HUES48 (cell line): ENCODE results near the gene KRT20.
"Not testable (repeated sequence)": the region's sequence is repeated elsewhere in the genome, so short reads cannot be mapped to it uniquely, and the experiment has no call there.

Experiments used
- H3K27ac ChIP-seq: one replicate; pipeline ENCODE4 v1.7.0; 2013; ENCODE audit warnings: low read depth, low read length, inconsistent platforms
- H3K27me3 ChIP-seq: 2 replicates; pipeline ENCODE4 v1.6.1; 2013; ENCODE audit warnings: mild to moderate bottlenecking, low read length; ENCODE audit not compliant: control insufficient read depth, insufficient read depth
- H3K36me3 ChIP-seq: 2 replicates; pipeline ENCODE4 v1.6.1; 2013; ENCODE audit warnings: low read length; ENCODE audit not compliant: control insufficient read depth, insufficient read depth
- H3K4me1 ChIP-seq: 2 replicates; pipeline ENCODE4 v1.6.1; 2013; ENCODE audit warnings: mild to moderate bottlenecking, low read length; ENCODE audit not compliant: control insufficient read depth, insufficient read depth
- H3K4me3 ChIP-seq: 2 replicates; pipeline ENCODE4 v1.5.1; 2013; ENCODE audit warnings: mild to moderate bottlenecking, low read depth, low read length
- H3K9ac ChIP-seq: 2 replicates; pipeline ENCODE4 v1.6.1; 2013; ENCODE audit warnings: mild to moderate bottlenecking, low read depth, low read length, moderate library complexity
- H3K9me3 ChIP-seq: 2 replicates; pipeline ENCODE4 v1.6.1; 2013; ENCODE audit warnings: low read length; ENCODE audit not compliant: control insufficient read depth, insufficient read depth

KRT20 gene

GRCh38 chr17:40884708-40885512, at the start of gene KRT20:
TSS of gene KRT20 (minus strand) at chr17:40885242. CDS start at chr17:40885185, 57 bp downstream.
- Histone ChIP-seq H3K36me3 (no peaks in the 10 kb centered on the region), H3K9me3 (no peaks in the 10 kb centered on the region), H3K4me1 (no peaks in the 10 kb centered on the region), H3K27me3 (no peaks in the 10 kb centered on the region), H3K27ac (no peak within 1 kb of the TSS), H3K9ac (no peak within 1 kb of the TSS), H3K4me3 (no peak within 1 kb of the TSS)

GRCh38 chr17:40932608-40933007, 47.6 kb upstream of the KRT20 start:
- H3K4me3 ChIP-seq = no peak overlapping the region
- no peaks in the 10 kb centered on the region for H3K36me3 ChIP-seq
- no peaks in the 10 kb centered on the region for H3K27me3 ChIP-seq

GRCh38 chr17:40931311-40931710, 46.3 kb upstream of the KRT20 start:
- Histone ChIP-seq H3K4me1 (peaks cover 4% of the 10 kb centered on the region), H3K27me3 (no peaks in the 10 kb centered on the region), H3K27ac (no peak overlapping the region), H3K36me3 (no peaks in the 10 kb centered on the region), H3K9me3 (no peaks in the 10 kb centered on the region), H3K9ac (no peak overlapping the region), H3K4me3 (no peak overlapping the region)

More at GRCh38 chr17:40932608-40933007, 47.6 kb upstream of the KRT20 start:
- Histone ChIP-seq H3K9ac (no peak overlapping the region), H3K27ac (no peak overlapping the region), H3K4me1 (peaks cover 8% of the 10 kb centered on the region; the same call in 1 of the 2 replicates), H3K9me3 (no peaks in the 10 kb centered on the region)

GRCh38 chr17:40926341-40926740, 41.3 kb upstream of the KRT20 start:
- Histone ChIP-seq H3K9me3 (no peaks in the 10 kb centered on the region), H3K4me3 (no peak overlapping the region), H3K36me3 (no peaks in the 10 kb centered on the region), H3K9ac (no peak overlapping the region), H3K4me1 (peaks cover 8% of the 10 kb centered on the region), H3K27me3 (no peaks in the 10 kb centered on the region), H3K27ac (no peak overlapping the region)

GRCh38 chr17:40922239-40922638, 37.2 kb upstream of the KRT20 start:
- no peak overlapping the region for H3K27ac ChIP-seq
- no peak overlapping the region for H3K4me3 ChIP-seq
- no peaks in the 10 kb centered on the region for H3K9me3 ChIP-seq
- H3K4me1 ChIP-seq = peaks cover 8% of the 10 kb centered on the region
- no peaks in the 10 kb centered on the region for H3K27me3 ChIP-seq
- H3K9ac ChIP-seq = no peak overlapping the region
- no peaks in the 10 kb centered on the region for H3K36me3 ChIP-seq

- peaks cover 1% of the 10 kb centered on the region for H3K4me1 ChIP-seq
Measured at GRCh38 chr17:40921026-40921425, 36.0 kb upstream of the KRT20 start.

GRCh38 chr17:40917116-40917515, 32.1 kb upstream of the KRT20 start:
- not testable (repeated sequence) for H3K36me3 ChIP-seq, H3K4me3 ChIP-seq, H3K27me3 ChIP-seq, H3K4me1 ChIP-seq, H3K27ac ChIP-seq, H3K9ac ChIP-seq, H3K9me3 ChIP-seq

More at GRCh38 chr17:40921026-40921425, 36.0 kb upstream of the KRT20 start:
- H3K9ac ChIP-seq = no peak overlapping the region
- no peak overlapping the region for H3K27ac ChIP-seq
- no peak overlapping the region for H3K4me3 ChIP-seq
- H3K36me3 ChIP-seq = no peaks in the 10 kb centered on the region
- H3K9me3 ChIP-seq = no peaks in the 10 kb centered on the region
- no peaks in the 10 kb centered on the region for H3K27me3 ChIP-seq

GRCh38 chr17:40916366-40916765, 31.3 kb upstream of the KRT20 start:
- Histone ChIP-seq H3K36me3 (no peaks in the 10 kb centered on the region), H3K9me3 (no peaks in the 10 kb centered on the region), H3K27ac (no peak overlapping the region), H3K27me3 (no peaks in the 10 kb centered on the region), H3K9ac (no peak overlapping the region), H3K4me1 (no peaks in the 10 kb centered on the region), H3K4me3 (no peak overlapping the region)

GRCh38 chr17:40915721-40916256, 30.7 kb upstream of the KRT20 start:
- Histone ChIP-seq H3K36me3 (no peaks in the 10 kb centered on the region), H3K4me1 (no peaks in the 10 kb centered on the region), H3K4me3 (no peak overlapping the region), H3K27me3 (no peaks in the 10 kb centered on the region), H3K27ac (no peak overlapping the region), H3K9me3 (no peaks in the 10 kb centered on the region), H3K9ac (no peak overlapping the region)

GRCh38 chr17:40915199-40915661, 30.2 kb upstream of the KRT20 start:
- Histone ChIP-seq H3K4me1 (no peaks in the 10 kb centered on the region), H3K9me3 (no peaks in the 10 kb centered on the region), H3K9ac (no peak overlapping the region), H3K27me3 (no peaks in the 10 kb centered on the region), H3K27ac (no peak overlapping the region), H3K36me3 (no peaks in the 10 kb centered on the region), H3K4me3 (no peak overlapping the region)

- H3K4me3 ChIP-seq = no peak overlapping the region
- H3K27me3 ChIP-seq = no peaks in the 10 kb centered on the region
- H3K36me3 ChIP-seq = no peaks in the 10 kb centered on the region
- no peaks in the 10 kb centered on the region for H3K9me3 ChIP-seq
- no peaks in the 10 kb centered on the region; the same call in 1 of the 2 replicates for H3K4me1 ChIP-seq
- no peak overlapping the region for H3K27ac ChIP-seq
- no peak overlapping the region for H3K9ac ChIP-seq
Measured at GRCh38 chr17:40914075-40914855, 29.2 kb upstream of the KRT20 start.
